Muscle layer of duodenum (tissue), 2 donors: Measurements from ENCODE around the gene LDHA.
A peak's percentile ranks its signal among the peaks of the same experiment; 100 is the strongest.

ENCODE experiments used
- H3K27ac ChIP-seq: one replicate; pipeline ENCODE4 v1.7.0; 2013; ENCODE audit warnings: mild to moderate bottlenecking, low read length
- H3K27me3 ChIP-seq: one replicate; pipeline ENCODE4 v1.7.0; 2013; ENCODE audit warnings: low read depth, mild to moderate bottlenecking, control low read depth, low read length
- H3K36me3 ChIP-seq, 2 donors: one replicate each; pipeline ENCODE4 v1.7.0; 2013; ENCODE audit warnings: low read length in 2 of 2, control low read depth in 1 of 2, mild to moderate bottlenecking in 1 of 2; ENCODE audit not compliant: insufficient read depth in 2 of 2, control insufficient read depth in 1 of 2
- H3K4me1 ChIP-seq, 2 donors: one replicate each; pipeline ENCODE4 v1.7.0; 2013; ENCODE audit warnings: low read length in 2 of 2, mild to moderate bottlenecking in 2 of 2, control low read depth in 1 of 2, moderate library complexity in 1 of 2; ENCODE audit not compliant: insufficient read depth in 2 of 2, control insufficient read depth in 1 of 2
- H3K4me3 ChIP-seq, 2 donors: one replicate each; pipeline ENCODE4 v1.7.0; 2013; ENCODE audit warnings: low read length in 2 of 2, low read depth in 1 of 2, mild to moderate bottlenecking in 1 of 2
- H3K9me3 ChIP-seq, 2 donors: one replicate each; pipeline ENCODE4 v1.7.0; 2013; ENCODE audit warnings: low read length in 2 of 2, control low read depth in 1 of 2, mild to moderate bottlenecking in 1 of 2; ENCODE audit not compliant: control insufficient read depth in 1 of 2
- donor health status: healthy.

LDHA gene

GRCh38 chr11:18429332-18429731, 35.0 kb downstream of the LDHA start:
- no peaks in the 10 kb centered on the region for H3K27me3 ChIP-seq
- H3K9me3 ChIP-seq: no peaks in the 10 kb centered on the region
- no peaks in the 10 kb centered on the region for H3K4me1 ChIP-seq
- no peak overlapping the region for H3K27ac ChIP-seq
- no peak overlapping the region for H3K4me3 ChIP-seq
- H3K36me3 ChIP-seq: no peaks in the 10 kb centered on the region

- H3K4me1 ChIP-seq: no peaks in the 10 kb centered on the region
- H3K9me3 ChIP-seq: no peaks in the 10 kb centered on the region
- no peaks in the 10 kb centered on the region for H3K36me3 ChIP-seq
- H3K4me3 ChIP-seq: no peak overlapping the region
- H3K27ac ChIP-seq: no peak overlapping the region
- H3K27me3 ChIP-seq: no peaks in the 10 kb centered on the region
Measured at GRCh38 chr11:18438691-18439090, 44.3 kb downstream of the LDHA start.

- no peaks in the 10 kb centered on the region for H3K4me1 ChIP-seq
- H3K9me3 ChIP-seq: no peaks in the 10 kb centered on the region
- no peak overlapping the region for H3K27ac ChIP-seq
Measured at GRCh38 chr11:18449251-18449650, 54.9 kb downstream of the LDHA start.

GRCh38 chr11:18452927-18453326, 58.6 kb downstream of the LDHA start:
- H3K4me1 ChIP-seq: no peaks in the 10 kb centered on the region
- no peaks in the 10 kb centered on the region for H3K9me3 ChIP-seq
- H3K4me3 ChIP-seq: no peak overlapping the region
- no peak overlapping the region for H3K27ac ChIP-seq
- no peaks in the 10 kb centered on the region for H3K36me3 ChIP-seq
- H3K27me3 ChIP-seq: no peaks in the 10 kb centered on the region

More at GRCh38 chr11:18449251-18449650, 54.9 kb downstream of the LDHA start:
- Histone ChIP-seq H3K36me3 (no peaks in the 10 kb centered on the region), H3K27me3 (no peaks in the 10 kb centered on the region), H3K4me3 (no peak overlapping the region)

- H3K27ac ChIP-seq: no peak within 1 kb of the TSS
- H3K4me1 ChIP-seq: no peaks in the 10 kb centered on the region
- H3K27me3 ChIP-seq: no peaks in the 10 kb centered on the region
- peak within 1 kb of the TSS in 1 of 2 donors; percentile 37 for H3K4me3 ChIP-seq
- no peaks in the 10 kb centered on the region for H3K36me3 ChIP-seq
- H3K9me3 ChIP-seq: no peaks in the 10 kb centered on the region
Measured at GRCh38 chr11:18455686-18456372, 61.5 kb downstream of the LDHA start, which contains the start of gene LDHAL6A. TSS of gene LDHAL6A (plus strand) at chr11:18455856. CDS start at chr11:18456681, 825 bp downstream.

GRCh38 chr11:18457450-18457849, 63.1 kb downstream of the LDHA start:
- Histone ChIP-seq H3K27ac (no peak overlapping the region), H3K27me3 (no peaks in the 10 kb centered on the region), H3K4me3 (no peak overlapping the region), H3K36me3 (no peaks in the 10 kb centered on the region), H3K9me3 (no peaks in the 10 kb centered on the region), H3K4me1 (no peaks in the 10 kb centered on the region)
